ENCODE data around the gene GRIN1. TPM values are rescaled to one million over a fixed set of nuclear protein-coding genes. Genes with fewer than 3 reads are reported as not detected.

Gene GRIN1
- total RNA-seq, 1 donor from 2014 or later: 31.2 TPM

- no peak for DNase-seq
Observed at GRCh38 chr9:137165250-137165836, 26.4 kb downstream of the GRIN1 start.

GRCh38 chr9:137166380-137167229 lies 27.7 kb downstream of the GRIN1 start:
- peak; percentile 25 for DNase-seq

- no peak for DNase-seq
Observed at GRCh38 chr9:137167277-137167746, 28.4 kb downstream of the GRIN1 start.

GRCh38 chr9:137167747-137168572 lies 29.0 kb downstream of the GRIN1 start:
- no peak for DNase-seq

- no peak for DNase-seq
Observed at GRCh38 chr9:137168573-137168903, 29.6 kb downstream of the GRIN1 start.

GRCh38 chr9:137168904-137169856 lies 30.2 kb downstream of the GRIN1 start:
- peak; percentile 54 for DNase-seq

- DNase-seq: no peak
Observed at GRCh38 chr9:137169896-137170358, 31.0 kb downstream of the GRIN1 start, which contains the start of gene LRRC26. Gene LRRC26 (minus strand): TSS chr9:137170051. CDS start chr9:137169943, 108 bp downstream.

GRCh38 chr9:137170486-137171148 lies 31.7 kb downstream of the GRIN1 start:
- no peak for DNase-seq

- no peak for DNase-seq
Observed at GRCh38 chr9:137171149-137171900, 32.4 kb downstream of the GRIN1 start.

GRCh38 chr9:137172901-137173795 lies 34.2 kb downstream of the GRIN1 start:
- DNase-seq: no peak

GRCh38 chr9:137173796-137174664 lies 35.1 kb downstream of the GRIN1 start:
- DNase-seq: no peak

GRCh38 chr9:137174722-137175293 lies 35.9 kb downstream of the GRIN1 start:
- no peak for DNase-seq

GRCh38 chr9:137175345-137175961 lies 36.5 kb downstream of the GRIN1 start:
- DNase-seq: no peak

- peak; percentile 22 for DNase-seq
Observed at GRCh38 chr9:137176302-137177182, 37.6 kb downstream of the GRIN1 start.

GRCh38 chr9:137178201-137178938 lies 39.4 kb downstream of the GRIN1 start:
- no peak for DNase-seq
